ENCODE data around the gene IFNG.

- TF ChIP-seq POLR2A (IDR thresholded peaks at IDR 0.05; ENCODE audit: low read depth, low read length) = no peak
- no peak for TF ChIP-seq POLR2AphosphoS5 (IDR thresholded peaks at IDR 0.05; ENCODE audit: low read depth, low read length)
Measured at GRCh38 chr12:68106160-68106559, 53.4 kb downstream of the IFNG start.
